ENCODE data around the gene GSDMA. TPM values are rescaled to one million over a fixed set of nuclear protein-coding genes. Genes with fewer than 3 reads are reported as not detected.
A peak's percentile ranks its signal among the peaks of the same experiment; 100 is the strongest.

The GSDMA gene
- polyA plus RNA-seq, 3 donors: not detected

DNA sequence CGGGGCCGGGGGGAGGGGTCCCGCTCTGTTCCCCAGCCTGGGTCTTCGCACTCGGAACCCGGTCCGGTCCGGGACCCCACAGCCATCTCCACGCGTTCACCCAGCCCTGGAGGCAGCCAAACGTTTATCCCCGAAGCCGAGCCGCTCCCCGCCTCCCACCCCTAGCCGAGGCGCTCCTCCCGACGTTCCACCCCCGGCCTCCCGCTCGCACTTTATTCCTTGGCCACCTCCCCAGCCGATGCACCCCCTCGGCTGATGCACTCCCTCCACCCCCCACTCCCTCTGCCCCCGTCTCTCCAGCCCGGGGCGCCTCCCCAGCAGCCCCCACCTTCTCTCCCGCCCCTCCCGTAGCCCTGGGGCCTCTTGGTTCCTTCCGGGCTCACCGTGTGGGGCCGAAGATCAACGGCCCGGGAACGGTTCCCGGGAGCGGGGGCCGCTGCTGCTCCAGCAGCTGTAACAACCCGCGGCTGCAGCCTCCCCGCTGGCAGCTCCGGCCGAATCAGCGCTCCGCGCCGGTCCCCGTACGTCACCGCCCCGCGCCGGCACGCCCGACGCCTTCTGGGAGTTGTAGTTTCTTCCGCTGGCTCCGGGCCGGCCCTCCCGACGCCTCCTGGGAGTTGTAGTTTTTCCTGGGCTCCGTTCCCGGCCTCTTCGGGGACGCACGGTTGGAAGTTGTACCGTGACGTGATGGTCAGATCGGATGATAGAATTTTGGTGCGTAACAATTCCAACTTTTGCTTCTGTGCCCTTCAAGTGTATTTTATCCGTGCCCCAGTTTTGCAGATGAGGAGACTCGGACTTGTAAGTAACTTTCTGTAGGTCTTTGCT lies 35.5 kb upstream of the GSDMA start, which contains the start of the genes LRRC3C and ORMDL3:
TSS of gene LRRC3C (plus strand) at position 632 of the 828 bp plus-strand sequence. CDS start 13,792 bp downstream, outside the sequence.
TSS of gene ORMDL3 (minus strand) at position 501 of the 828 bp plus-strand sequence. CDS start 3,398 bp downstream, outside the sequence.
- Histone ChIP-seq H3K79me2 (ENCODE audit: insufficient read depth, low read length) (peaks cover 31% of the 10 kb centered on the region), H4K20me1 (ENCODE audit: insufficient read depth, low read length) (peaks cover 11% of the 10 kb centered on the region), H3K4me2 (replicated peaks; ENCODE audit: extremely low read depth, low read length, poor library complexity, severe bottlenecking) (peak within 1 kb of the TSS; percentile 97), H3K36me3 (replicated peaks in 1 of 2; ENCODE audit: control insufficient read depth in 1 of 2, insufficient read depth in 2 of 2, low read length in 2 of 2) (peaks cover 12 to 20% of the 10 kb centered on the region in 2 donors), H3K9me3 (replicated peaks in 1 of 2; ENCODE audit: control insufficient read depth in 1 of 2, insufficient read depth in 1 of 2, low read length in 2 of 2) (no peaks in the 10 kb centered on the region), H3K4me1 (ENCODE audit: control insufficient read depth in 1 of 2, insufficient read depth in 2 of 2, low read length in 2 of 2) (peaks cover 38 to 57% of the 10 kb centered on the region in 2 donors), H2AFZ (ENCODE audit: insufficient read depth, low read depth, low read length, poor library complexity, severe bottlenecking) (peak within 1 kb of the TSS; percentile 99), H3K9ac (ENCODE audit: insufficient read depth, low read length, poor library complexity, severe bottlenecking) (peak within 1 kb of the TSS; percentile 79), H3K27ac (ENCODE audit: low read depth in 1 of 2, low read length in 2 of 2) (peak within 1 kb of the TSS; percentile 10 to 80), H3K27me3 (ENCODE audit: control insufficient read depth in 2 of 2, insufficient read depth in 2 of 2, low read length in 2 of 2) (no peaks in the 10 kb centered on the region), H3K4me3 (replicated peaks in 1 of 3; ENCODE audit: low read depth in 2 of 3, low read length in 3 of 3) (peak within 1 kb of the TSS; percentile 71 to 97 (median 87))
- DNase-seq: peak; percentile 87 to 89 (median 89)
- H3K9me3 Mint-ChIP-seq: peaks cover 0 to 2% (median 0%) of the 10 kb centered on the region in 7 donors
- TF ChIP-seq, protein P1, sequence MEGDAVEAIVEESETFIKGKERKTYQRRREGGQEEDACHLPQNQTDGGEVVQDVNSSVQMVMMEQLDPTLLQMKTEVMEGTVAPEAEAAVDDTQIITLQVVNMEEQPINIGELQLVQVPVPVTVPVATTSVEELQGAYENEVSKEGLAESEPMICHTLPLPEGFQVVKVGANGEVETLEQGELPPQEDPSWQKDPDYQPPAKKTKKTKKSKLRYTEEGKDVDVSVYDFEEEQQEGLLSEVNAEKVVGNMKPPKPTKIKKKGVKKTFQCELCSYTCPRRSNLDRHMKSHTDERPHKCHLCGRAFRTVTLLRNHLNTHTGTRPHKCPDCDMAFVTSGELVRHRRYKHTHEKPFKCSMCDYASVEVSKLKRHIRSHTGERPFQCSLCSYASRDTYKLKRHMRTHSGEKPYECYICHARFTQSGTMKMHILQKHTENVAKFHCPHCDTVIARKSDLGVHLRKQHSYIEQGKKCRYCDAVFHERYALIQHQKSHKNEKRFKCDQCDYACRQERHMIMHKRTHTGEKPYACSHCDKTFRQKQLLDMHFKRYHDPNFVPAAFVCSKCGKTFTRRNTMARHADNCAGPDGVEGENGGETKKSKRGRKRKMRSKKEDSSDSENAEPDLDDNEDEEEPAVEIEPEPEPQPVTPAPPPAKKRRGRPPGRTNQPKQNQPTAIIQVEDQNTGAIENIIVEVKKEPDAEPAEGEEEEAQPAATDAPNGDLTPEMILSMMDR (IDR thresholded peaks at IDR 0.05): no peak
- peak within 1 kb of the TSS; percentile 41 to 95 (median 82) for H3K27ac Mint-ChIP-seq
- peaks cover 13 to 18% of the 10 kb centered on the region in 2 donors for H3K36me3 Mint-ChIP-seq
- under 1% methylated on average over 56 of the region's 72 CpGs for WGBS (ENCODE audit: insufficient coverage)
- H3K27me3 Mint-ChIP-seq (ENCODE audit: low read depth in 3 of 3): peaks cover 0 to 2% (median 0%) of the 10 kb centered on the region in 3 donors
- intact Hi-C loops (cut with micrococcal nuclease): loop anchor here (2.0 to 10.0 kb wide), 2 partner anchors 53 to 57 kb away; partner anchors contain the start of gene PSMD3 (in 2 of the 2)
- peak within 1 kb of the TSS; percentile 92 to 99 for H3K4me3 Mint-ChIP-seq
- H3K4me1 Mint-ChIP-seq: peaks cover 55% of the 10 kb centered on the region

All from CD14-positive monocyte (primary cell).